Activated CD8-positive, alpha-beta memory T cell treated with anti-CD3 and anti-CD28 coated beads for 48 hours (primary cell): ENCODE data around the gene TGFB1I1.
"Not testable (repeated sequence)": the region's sequence is repeated elsewhere in the genome, so short reads cannot be mapped to it uniquely, and the experiment has no call there.

Source experiments
- DNase-seq, 3 experiments: peaks; one replicate each; pipeline ENCODE4 v3.0.0-alpha.2; 2020; ENCODE audit warnings: low read depth in 2 of 3, low spot score in 2 of 3

The TGFB1I1 gene

GRCh38 chr16:31467858-31468257 lies 4.1 kb upstream of the TGFB1I1 start:
- DNase-seq = no peak

- DNase-seq = no peak
Measured at GRCh38 chr16:31470615-31471014, 1.3 kb upstream of the TGFB1I1 start.

DNA sequence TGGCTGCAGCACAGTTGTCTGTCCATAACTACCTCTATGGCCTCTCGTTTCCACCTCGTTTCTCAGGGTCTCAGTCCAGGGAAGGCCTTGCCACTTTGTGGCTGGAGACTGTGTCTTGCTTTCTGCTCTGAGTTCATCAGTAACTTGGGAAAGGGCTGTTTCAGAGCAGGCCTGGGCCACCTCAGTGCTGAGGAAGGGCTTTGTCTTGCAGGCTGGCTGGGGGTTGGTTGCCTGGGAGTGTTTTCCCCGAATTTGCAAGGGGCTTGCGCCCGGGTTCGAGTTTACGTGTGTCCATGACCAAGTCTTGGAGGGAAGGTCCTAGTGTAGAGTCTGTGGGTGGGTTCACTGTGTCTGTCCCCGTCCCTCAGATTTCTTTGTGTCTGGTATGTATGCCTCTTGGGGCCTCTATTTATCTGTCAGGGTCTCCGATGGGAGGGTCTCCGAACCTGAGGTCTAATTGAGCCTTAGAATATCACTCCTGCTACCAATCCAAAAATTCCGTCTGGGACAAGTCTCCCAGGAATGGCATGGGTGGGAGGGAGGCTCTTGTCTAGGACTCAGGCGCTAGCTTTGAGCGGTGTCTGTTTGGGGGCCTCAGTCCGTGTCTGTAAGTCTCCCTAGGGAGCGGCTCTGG lies 594 bp upstream of the TGFB1I1 start:
- DNase-seq = no peak

GRCh38 chr16:31472709-31473203 lies 804 bp downstream of the TGFB1I1 start:
- no peak for DNase-seq

- DNase-seq = no peak
Measured at GRCh38 chr16:31473264-31473984, 1.5 kb downstream of the TGFB1I1 start.

DNA sequence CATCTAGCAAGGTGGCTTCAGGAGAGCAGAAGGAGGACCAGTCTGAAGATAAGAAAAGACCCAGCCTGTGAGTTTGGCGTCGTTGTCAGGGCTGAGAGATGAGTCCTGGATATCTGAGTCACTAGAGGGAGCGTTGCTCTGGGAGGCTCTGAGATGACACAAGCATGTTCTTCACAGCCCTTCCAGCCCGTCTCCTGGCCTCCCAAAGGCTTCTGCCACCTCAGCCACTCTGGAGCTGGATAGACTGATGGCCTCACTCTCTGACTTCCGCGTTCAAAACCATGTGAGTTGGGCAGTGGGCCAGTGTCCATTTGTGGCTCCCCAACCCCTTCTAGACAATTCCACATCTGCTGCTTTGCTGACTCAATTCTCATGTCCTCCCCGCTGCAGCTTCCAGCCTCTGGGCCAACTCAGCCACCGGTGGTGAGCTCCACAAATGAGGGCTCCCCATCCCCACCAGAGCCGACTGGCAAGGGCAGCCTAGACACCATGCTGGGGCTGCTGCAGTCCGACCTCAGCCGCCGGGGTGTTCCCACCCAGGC lies 2.3 kb downstream of the TGFB1I1 start:
- no peak for DNase-seq

GRCh38 chr16:31474773-31475738 lies 3.1 kb downstream of the TGFB1I1 start:
- DNase-seq = no peak

DNA sequence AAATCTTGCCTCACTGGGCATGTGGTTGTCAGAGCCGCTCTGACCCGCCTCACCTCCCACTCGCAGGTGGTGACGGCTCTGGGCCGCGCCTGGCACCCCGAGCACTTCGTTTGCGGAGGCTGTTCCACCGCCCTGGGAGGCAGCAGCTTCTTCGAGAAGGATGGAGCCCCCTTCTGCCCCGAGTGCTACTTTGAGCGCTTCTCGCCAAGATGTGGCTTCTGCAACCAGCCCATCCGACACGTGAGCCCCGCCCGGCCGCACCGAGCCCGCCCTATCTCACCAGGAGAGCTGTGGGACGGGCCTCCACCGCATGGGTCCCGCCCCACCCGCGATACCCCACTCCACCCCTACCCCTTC lies 4.0 kb downstream of the TGFB1I1 start:
- DNase-seq = no peak

DNA sequence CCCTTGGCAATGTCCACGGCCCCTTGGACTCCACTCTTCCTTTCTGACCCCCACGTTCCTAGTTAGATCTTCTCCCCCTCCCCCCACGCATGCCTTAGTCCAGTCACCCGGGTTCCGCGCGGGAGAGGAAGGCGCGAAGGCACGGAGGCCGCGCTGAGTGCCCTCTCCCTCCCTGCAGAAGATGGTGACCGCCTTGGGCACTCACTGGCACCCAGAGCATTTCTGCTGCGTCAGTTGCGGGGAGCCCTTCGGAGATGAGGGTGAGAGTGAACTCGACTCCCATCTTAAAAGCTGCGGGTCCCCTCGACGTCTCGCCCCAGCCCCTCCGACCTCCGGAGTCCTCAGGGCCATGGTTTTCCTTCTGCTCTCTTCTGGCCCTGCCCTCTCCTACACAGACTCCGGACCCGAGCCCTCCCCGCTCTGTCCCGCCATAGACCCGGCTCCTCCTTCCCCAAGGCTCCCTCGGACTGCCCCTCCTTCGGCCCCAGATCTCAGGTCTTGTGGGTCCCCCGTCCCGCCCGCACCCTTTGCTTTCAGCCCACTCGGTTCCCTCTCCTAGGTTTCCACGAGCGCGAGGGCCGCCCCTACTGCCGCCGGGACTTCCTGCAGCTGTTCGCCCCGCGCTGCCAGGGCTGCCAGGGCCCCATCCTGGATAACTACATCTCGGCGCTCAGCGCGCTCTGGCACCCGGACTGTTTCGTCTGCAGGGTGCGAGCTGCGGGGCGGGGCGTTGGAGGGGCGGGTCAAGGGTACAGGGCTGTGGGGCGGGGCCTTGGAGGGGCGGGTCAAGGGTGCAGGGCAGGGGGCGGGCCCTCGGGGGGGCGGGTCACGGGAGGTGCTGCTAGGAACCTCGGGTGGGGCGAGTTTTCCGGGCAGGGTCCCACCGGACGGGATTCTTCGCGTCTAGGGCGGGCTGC lies 4.6 kb downstream of the TGFB1I1 start:
- DNase-seq = peak; percentile 46 to 77 (median 76)

- no peak for DNase-seq
Measured at GRCh38 chr16:31477220-31478216, 5.6 kb downstream of the TGFB1I1 start.

DNA sequence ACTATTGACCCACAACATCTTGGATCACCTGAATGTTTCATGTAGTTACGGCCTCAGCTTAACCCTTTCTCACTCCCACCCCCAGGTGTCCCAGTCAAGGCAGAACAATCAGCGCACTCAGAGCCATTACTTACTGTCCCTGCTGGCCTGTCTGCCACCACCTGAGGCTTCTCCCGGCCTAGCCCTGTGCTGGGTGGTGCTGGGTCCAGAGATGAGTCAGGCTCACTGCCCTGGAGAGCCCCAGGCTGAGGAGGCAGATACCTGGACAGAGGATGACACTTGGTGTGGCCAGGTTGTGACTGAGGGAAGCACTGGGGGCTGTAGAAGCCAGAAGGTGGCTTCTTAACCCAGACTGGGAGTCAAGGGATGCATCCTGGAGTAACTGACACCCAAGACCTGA lies 7.0 kb downstream of the TGFB1I1 start:
- no peak for DNase-seq

DNA sequence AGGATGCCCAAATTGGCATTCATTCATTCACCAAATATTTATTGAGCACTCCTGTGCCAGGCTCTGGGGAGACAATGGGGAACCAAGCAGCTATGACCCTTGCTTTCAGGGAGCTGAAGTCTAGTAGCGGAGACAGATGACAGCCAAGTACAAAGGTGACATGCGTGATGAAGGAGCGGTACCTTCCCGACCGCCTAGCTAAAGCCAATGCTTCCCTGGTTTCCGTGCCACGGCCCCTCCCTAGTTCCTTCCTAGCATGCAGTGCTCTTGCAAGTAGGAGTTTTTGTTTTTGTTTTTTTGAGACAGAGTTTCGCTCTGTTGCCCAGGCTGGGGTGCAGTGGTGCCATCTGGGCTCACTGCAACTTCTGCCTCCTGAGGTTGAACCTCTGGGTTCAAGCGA lies 7.8 kb downstream of the TGFB1I1 start:
- DNase-seq = no peak

GRCh38 chr16:31480851-31481536 lies 9.0 kb downstream of the TGFB1I1 start:
- DNase-seq = no peak

DNA sequence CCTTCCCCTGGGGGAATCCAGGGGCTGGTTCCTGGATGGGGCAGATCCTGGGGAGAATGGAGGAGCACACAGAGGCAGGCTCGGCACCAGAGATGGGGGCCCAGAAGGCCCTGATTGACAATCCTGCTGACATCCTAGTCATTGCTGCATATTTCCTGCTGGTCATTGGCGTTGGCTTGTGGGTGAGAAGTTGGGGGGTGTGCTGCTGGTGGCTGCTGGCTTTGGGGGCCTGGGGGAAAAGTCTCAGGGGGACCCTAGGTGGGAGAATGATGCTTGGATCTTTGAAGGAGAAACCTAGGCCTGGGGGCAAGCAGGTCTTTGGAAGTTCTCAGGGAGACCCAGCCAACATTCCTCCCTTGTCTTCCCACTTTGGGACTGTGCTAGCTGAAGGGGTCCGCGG lies 11.1 kb downstream of the TGFB1I1 start, which contains the start of gene SLC5A2:
Gene SLC5A2 (plus strand): TSS at position 43 of the 400 bp plus-strand sequence. CDS start 14 bp downstream, at position 57.
- DNase-seq = no peak

DNA sequence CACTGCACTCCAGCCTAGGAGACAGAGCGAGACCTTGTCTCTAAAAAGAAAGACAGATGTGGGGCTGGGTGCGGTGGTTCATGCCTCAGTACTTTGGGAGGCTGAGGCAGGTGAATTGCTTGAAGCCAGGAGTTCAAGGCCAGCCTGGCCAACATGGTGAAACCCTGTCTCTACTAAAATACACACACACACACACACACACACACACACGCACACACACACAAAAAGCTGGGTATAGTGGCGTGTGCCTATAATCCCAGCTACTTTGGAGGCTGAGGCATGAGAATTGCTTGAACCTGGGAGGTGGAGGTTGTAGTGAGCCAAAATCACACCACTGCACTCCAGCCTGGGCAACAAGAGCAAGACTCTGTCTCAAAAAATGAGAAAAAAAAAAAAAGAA lies 12.1 kb downstream of the TGFB1I1 start:
- DNase-seq = not testable (repeated sequence)

DNA sequence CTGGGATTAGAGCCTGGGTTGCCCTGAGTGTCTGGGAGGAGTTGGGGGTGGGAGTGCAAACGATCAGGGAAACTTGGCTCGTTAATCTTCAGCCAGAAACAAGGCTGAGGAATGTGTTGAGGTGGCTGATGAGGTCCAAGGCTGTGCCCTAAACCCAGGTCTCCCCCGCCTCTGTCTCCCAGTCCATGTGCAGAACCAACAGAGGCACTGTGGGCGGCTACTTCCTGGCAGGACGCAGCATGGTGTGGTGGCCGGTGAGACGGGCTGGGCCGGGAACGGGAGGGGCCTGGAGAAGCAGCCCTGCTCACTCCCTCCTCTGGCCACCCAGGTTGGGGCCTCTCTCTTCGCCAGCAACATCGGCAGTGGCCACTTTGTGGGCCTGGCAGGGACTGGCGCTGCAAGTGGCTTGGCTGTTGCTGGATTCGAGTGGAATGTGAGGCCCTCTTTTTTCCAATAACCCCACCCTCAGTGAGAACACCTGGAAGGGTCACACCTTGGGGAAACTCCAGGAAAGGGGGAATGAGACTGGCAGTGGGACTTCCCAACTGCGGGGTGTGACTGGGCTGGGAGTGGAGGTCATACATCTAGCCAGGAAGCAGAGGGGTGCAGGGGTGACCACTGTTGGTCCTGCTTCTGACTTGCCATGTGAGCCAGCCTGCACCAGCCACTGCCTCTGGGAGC lies 12.7 kb downstream of the TGFB1I1 start:
- DNase-seq = no peak

DNA sequence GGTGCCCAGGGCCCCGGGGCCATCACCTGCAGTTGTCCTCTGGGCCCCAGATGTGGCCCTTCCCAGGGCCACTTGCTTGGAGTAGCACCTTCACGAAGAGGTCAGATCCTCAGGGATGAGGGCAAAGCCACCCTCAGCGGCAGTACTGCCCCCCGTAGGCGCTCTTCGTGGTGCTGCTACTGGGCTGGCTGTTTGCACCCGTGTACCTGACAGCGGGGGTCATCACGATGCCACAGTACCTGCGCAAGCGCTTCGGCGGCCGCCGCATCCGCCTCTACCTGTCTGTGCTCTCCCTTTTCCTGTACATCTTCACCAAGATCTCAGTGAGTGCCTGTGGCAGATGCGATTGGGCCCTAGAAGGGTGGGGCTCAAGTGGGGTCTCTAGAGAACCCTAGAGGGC lies 13.6 kb downstream of the TGFB1I1 start:
- DNase-seq = no peak

- DNase-seq = no peak
Measured at GRCh38 chr16:31486045-31486444, 14.1 kb downstream of the TGFB1I1 start.
